HepG2 (cell line): Measurements from ENCODE around the gene PPME1. TPM values are rescaled to one million over a fixed set of nuclear protein-coding genes. Genes with fewer than 3 reads are reported as not detected.

Source experiments
- ARID2 ChIP-seq: sonication (generic); formaldehyde crosslinking; IDR thresholded peaks from 2 replicates; pipeline ENCODE4 v1.8.1; 2022; ENCODE audit warnings: mild to moderate bottlenecking, missing genetic modification reagents, borderline replicate concordance
- ASH2L ChIP-seq: fragments of 300-600, 200-600 bp; sonication (generic); IDR thresholded peaks from 2 replicates; pipeline ENCODE4 v1.7.0; 2017; ENCODE audit warnings: low read depth, mild to moderate bottlenecking, moderate library complexity, mixed read lengths, low read length; ENCODE audit not compliant: insufficient read length
- JARID2 ChIP-seq: sonication (generic); formaldehyde crosslinking; IDR thresholded peaks from 2 replicates; pipeline ENCODE4 v1.8.1; 2023; ENCODE audit warnings: missing genetic modification reagents, inconsistent platforms; ENCODE audit not compliant: insufficient replicate concordance
- KDM5A ChIP-seq: fragments of 200-600 bp; sonication (generic); IDR thresholded peaks from 2 replicates; pipeline ENCODE4 v1.7.0; 2018; ENCODE audit warnings: antibody characterized with exemption, mild to moderate bottlenecking, low read length, borderline replicate concordance
- MED13 ChIP-seq: sonication (generic); formaldehyde crosslinking; IDR thresholded peaks from 2 replicates; pipeline ENCODE4 v1.5.0; 2020; ENCODE audit warnings: missing genetic modification reagents
- NAIF1 ChIP-seq: sonication (generic); formaldehyde crosslinking; IDR thresholded peaks from 2 replicates; pipeline ENCODE4 v1.5.0; 2020; ENCODE audit warnings: mild to moderate bottlenecking, missing genetic modification reagents, borderline replicate concordance
- PAF1 ChIP-seq: IDR thresholded peaks from 2 replicates; pipeline ENCODE4 v1.6.1; 2016; ENCODE audit warnings: missing genetic modification reagents, missing compliant biosample characterization
- SALL1 ChIP-seq: sonication (generic); formaldehyde crosslinking; IDR thresholded peaks from 2 replicates; pipeline ENCODE4 v1.8.0; 2022; ENCODE audit warnings: mild to moderate bottlenecking, missing genetic modification reagents
- ZBTB1 ChIP-seq: sonication (generic); formaldehyde crosslinking; IDR thresholded peaks from 2 replicates; pipeline ENCODE4 v1.4.0; 2020; ENCODE audit warnings: missing genetic modification reagents, borderline replicate concordance
- ZNF556 ChIP-seq: sonication (generic); formaldehyde crosslinking; IDR thresholded peaks from 2 replicates; pipeline ENCODE4 v1.4.0; 2020; ENCODE audit warnings: mild to moderate bottlenecking, missing genetic modification reagents, borderline replicate concordance
- polyA plus RNA-seq, 8 experiments: library from polyadenylated mRNA; depleted of rRNA in 3 of 8; stranded (reverse) in 7 of 8; unstranded in 1 of 8; fragments of >200 nt; fragmentation: Illumina TruSeq in 4 of 8; extraction: Trizol in 4 of 8; gene quantifications; 2 replicates each; pipeline versions ENCODE4 v1.2.1 to v1.2.3, GENCODE V29; 2011 to 2016; ENCODE audit warnings: low read depth in 4 of 8, missing spikeins in 1 of 8, mixed read lengths in 1 of 8; ENCODE audit not compliant: insufficient read depth in 1 of 8
- total RNA-seq, 5 experiments: library from RNA; depleted of rRNA; stranded (reverse); fragments of >200 nt; fragmentation: Illumina TruSeq; extraction: Trizol; gene quantifications; 2 replicates each; pipeline ENCODE4 v1.2.3, GENCODE V29; 2016; ENCODE audit warnings: low read depth in 1 of 5
- TF ChIP-seq, protein P1 (sequence below): sonication (generic); formaldehyde crosslinking; IDR thresholded peaks from 2 replicates; pipeline ENCODE4 v1.5.1; 2020; ENCODE audit warnings: missing genetic modification reagents, mild to moderate bottlenecking, borderline replicate concordance
- TF ChIP-seq, protein P2 (sequence below), 2 experiments: sonication (generic) in 1 of 2; formaldehyde crosslinking in 1 of 2; IDR thresholded peaks; 2 replicates each; pipeline versions ENCODE4 v1.5.1 to v1.6.1; 2011 to 2020; ENCODE audit warnings: borderline replicate concordance in 1 of 2, low read depth in 1 of 2, low read length in 1 of 2, mild to moderate bottlenecking in 1 of 2, missing genetic modification reagents in 1 of 2, moderate library complexity in 1 of 2
- TF ChIP-seq, protein P3 (sequence below): sonication (generic); formaldehyde crosslinking; IDR thresholded peaks from 2 replicates; pipeline ENCODE4 v1.5.1; 2020; ENCODE audit warnings: mild to moderate bottlenecking, missing genetic modification reagents, borderline replicate concordance

The PPME1 gene
- total and polyA plus RNA-seq, 2 of the 13 experiments (the other 11 are each of a cell fraction or from before 2014, with no cell fraction given) = 31.3 to 56.0 TPM

DNA sequence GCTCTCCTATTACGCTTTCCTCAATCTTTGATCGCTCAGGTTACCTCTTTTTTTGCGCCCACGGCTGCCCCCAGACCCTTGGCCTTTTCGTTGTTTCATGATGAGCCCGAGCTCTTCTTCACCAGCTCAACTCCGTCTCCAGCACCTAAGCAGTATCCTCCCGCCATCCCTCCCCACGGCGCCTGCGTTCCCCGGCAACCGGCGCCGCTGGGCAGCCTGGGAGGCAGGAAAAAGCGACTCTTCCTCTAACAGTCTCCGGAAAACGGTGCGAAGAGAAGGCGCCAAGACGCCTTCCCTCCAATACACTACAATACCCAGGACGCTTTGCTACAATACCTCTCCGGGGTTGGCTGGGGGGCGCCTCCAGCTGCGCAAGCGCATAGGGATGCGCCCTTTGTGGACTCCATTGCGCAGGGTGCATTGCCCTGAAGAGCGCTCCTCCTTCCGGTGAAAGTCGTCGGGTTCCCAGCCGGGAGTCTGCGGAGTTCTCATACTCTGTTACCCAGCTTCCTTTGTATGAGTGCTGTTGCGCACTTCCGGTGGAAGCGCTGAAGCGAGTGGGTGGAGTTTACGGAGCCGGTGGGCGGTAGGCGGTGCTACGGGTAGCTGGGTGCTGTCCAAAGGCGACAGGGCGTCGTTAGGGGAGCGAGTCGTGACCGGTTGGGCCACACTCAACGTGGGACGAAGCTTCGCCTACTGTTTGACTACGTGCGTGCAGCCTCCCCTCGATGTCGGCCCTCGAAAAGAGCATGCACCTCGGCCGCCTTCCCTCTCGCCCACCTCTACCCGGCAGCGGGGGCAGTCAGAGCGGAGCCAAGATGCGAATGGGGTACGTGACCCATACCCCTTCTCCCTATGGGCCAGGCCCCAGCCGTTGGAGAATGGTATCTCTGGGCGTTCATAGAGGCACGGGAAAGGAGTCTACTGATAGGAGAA, at the start of gene PPME1, which contains the start of gene C2CD3 (continued):
- TF ChIP-seq, protein P1, sequence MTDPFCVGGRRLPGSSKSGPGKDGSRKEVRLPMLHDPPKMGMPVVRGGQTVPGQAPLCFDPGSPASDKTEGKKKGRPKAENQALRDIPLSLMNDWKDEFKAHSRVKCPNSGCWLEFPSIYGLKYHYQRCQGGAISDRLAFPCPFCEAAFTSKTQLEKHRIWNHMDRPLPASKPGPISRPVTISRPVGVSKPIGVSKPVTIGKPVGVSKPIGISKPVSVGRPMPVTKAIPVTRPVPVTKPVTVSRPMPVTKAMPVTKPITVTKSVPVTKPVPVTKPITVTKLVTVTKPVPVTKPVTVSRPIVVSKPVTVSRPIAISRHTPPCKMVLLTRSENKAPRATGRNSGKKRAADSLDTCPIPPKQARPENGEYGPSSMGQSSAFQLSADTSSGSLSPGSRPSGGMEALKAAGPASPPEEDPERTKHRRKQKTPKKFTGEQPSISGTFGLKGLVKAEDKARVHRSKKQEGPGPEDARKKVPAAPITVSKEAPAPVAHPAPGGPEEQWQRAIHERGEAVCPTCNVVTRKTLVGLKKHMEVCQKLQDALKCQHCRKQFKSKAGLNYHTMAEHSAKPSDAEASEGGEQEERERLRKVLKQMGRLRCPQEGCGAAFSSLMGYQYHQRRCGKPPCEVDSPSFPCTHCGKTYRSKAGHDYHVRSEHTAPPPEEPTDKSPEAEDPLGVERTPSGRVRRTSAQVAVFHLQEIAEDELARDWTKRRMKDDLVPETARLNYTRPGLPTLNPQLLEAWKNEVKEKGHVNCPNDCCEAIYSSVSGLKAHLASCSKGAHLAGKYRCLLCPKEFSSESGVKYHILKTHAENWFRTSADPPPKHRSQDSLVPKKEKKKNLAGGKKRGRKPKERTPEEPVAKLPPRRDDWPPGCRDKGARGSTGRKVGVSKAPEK (CRISPR knock-in tag) = no peak; the same call in 1 of the 2 replicates
- peak; percentile 80 for TF ChIP-seq ASH2L
- TF ChIP-seq ARID2 = no peak
- no peak for TF ChIP-seq JARID2 (CRISPR knock-in tag)
- TF ChIP-seq, protein P2, sequence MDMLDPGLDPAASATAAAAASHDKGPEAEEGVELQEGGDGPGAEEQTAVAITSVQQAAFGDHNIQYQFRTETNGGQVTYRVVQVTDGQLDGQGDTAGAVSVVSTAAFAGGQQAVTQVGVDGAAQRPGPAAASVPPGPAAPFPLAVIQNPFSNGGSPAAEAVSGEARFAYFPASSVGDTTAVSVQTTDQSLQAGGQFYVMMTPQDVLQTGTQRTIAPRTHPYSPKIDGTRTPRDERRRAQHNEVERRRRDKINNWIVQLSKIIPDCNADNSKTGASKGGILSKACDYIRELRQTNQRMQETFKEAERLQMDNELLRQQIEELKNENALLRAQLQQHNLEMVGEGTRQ (IDR thresholded peaks at IDR 0.05; ENCODE audit: low read depth, low read length) = no peak
- TF ChIP-seq, protein P2 (CRISPR knock-in tag; IDR thresholded peaks at IDR 0.05; ENCODE audit: borderline replicate concordance) = no peak; the same call in 1 of the 2 replicates
- TF ChIP-seq NAIF1 (CRISPR knock-in tag) = peak; percentile 54
- peak; percentile 83 for TF ChIP-seq SALL1
- TF ChIP-seq, protein P3, sequence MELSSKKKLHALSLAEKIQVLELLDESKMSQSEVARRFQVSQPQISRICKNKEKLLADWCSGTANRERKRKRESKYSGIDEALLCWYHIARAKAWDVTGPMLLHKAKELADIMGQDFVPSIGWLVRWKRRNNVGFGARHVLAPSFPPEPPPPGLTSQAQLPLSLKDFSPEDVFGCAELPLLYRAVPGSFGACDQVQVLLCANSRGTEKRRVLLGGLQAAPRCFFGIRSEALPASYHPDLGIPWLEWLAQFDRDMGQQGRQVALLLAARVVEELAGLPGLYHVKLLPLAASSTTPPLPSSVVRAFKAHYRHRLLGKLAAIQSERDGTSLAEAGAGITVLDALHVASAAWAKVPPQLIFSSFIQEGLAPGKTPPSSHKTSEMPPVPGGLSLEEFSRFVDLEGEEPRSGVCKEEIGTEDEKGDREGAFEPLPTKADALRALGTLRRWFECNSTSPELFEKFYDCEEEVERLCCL (CRISPR knock-in tag) = no peak
- TF ChIP-seq MED13 (CRISPR knock-in tag) = no peak
- peak; percentile 96 for TF ChIP-seq ZNF556
- no peak for TF ChIP-seq ZBTB1 (CRISPR knock-in tag)
- no peak for TF ChIP-seq PAF1 (CRISPR knock-in tag)
- TF ChIP-seq KDM5A = peak; percentile 70; the same call in 1 of the 2 replicates
